ENCODE data around the gene VDR.
A peak's percentile ranks its signal among the peaks of the same experiment; 100 is the strongest.

VDR gene

DNA sequence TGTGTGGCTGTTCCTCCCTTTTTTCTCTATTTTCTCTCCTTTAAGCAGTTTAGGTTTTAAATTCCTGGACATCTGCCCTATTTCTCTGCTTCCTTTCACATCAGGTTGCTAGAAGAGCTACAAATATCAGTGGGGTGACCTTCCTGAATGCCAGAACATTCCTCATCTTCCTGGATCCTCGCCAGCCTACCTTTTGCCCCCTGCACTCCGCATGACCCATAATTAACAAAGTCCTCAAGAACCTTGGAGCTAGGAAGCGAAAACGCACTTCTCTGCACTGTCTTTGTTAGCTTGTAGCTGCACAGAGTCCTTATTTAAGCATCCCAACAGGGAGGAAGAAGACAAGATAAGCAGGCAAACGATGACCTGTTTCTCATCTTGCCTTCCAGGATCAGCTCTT, 30.5 kb downstream of the VDR start:
- Histone ChIP-seq H3K36me3 (no peaks in the 10 kb centered on the region), H3K9me3 (no peaks in the 10 kb centered on the region), H3K27ac (no peak overlapping the region), H3K4me3 (no peak overlapping the region), H3K4me1 (peaks cover 0 to 16% (median 13%) of the 10 kb centered on the region in 4 donors), H3K27me3 (no peaks in the 10 kb centered on the region)
- intact Hi-C loops (cut with DNase I; ENCODE audit: low total_unique reads): no loop called here
- peak in 1 of 2 donors; percentile 10 for DNase-seq
- TF ChIP-seq, protein P1, sequence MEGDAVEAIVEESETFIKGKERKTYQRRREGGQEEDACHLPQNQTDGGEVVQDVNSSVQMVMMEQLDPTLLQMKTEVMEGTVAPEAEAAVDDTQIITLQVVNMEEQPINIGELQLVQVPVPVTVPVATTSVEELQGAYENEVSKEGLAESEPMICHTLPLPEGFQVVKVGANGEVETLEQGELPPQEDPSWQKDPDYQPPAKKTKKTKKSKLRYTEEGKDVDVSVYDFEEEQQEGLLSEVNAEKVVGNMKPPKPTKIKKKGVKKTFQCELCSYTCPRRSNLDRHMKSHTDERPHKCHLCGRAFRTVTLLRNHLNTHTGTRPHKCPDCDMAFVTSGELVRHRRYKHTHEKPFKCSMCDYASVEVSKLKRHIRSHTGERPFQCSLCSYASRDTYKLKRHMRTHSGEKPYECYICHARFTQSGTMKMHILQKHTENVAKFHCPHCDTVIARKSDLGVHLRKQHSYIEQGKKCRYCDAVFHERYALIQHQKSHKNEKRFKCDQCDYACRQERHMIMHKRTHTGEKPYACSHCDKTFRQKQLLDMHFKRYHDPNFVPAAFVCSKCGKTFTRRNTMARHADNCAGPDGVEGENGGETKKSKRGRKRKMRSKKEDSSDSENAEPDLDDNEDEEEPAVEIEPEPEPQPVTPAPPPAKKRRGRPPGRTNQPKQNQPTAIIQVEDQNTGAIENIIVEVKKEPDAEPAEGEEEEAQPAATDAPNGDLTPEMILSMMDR (IDR thresholded peaks at IDR 0.05): no peak

DNA sequence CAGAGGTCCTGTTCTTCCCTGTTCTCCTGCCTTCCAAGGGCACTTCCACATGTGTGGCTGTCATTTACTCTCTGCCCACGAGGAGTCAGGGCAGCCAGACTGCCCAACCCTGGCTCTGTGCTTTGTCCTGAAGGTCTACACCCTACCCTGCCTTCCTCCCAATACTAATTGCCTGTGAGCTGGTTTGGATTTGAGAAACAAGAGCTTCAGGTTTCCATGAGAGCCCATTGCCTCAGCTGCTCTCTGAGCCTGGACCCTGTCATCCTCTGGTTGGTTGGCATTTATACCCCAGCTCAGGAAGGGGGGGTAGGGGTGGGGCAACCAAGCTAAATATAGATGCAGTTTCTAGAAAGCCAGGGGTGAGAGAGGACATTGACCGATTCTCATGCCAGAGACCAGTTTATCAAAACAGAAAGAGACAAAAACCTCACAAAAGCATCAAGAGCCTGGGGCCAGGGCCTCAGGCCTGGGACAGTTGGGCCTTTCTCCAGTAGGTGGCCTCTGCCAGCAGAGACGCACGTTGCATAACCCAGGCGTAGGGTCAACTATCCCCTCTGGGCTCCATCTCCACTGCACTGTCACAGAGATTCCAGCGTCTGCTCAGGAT, 34.5 kb downstream of the VDR start:
- TF ChIP-seq, protein P1 (IDR thresholded peaks at IDR 0.05): peak in 1 of 2 experiments; percentile 23
- Histone ChIP-seq H3K27ac (peak overlapping the region in 1 of 2 donors; percentile 2), H3K36me3 (no peaks in the 10 kb centered on the region), H3K27me3 (no peaks in the 10 kb centered on the region), H3K9me3 (no peaks in the 10 kb centered on the region), H3K4me3 (no peak overlapping the region), H3K4me1 (peaks cover 0 to 25% (median 20%) of the 10 kb centered on the region in 4 donors)
- DNase-seq: peak; percentile 65 to 79
- intact Hi-C loops (cut with DNase I; ENCODE audit: low total_unique reads): no loop called here

DNA sequence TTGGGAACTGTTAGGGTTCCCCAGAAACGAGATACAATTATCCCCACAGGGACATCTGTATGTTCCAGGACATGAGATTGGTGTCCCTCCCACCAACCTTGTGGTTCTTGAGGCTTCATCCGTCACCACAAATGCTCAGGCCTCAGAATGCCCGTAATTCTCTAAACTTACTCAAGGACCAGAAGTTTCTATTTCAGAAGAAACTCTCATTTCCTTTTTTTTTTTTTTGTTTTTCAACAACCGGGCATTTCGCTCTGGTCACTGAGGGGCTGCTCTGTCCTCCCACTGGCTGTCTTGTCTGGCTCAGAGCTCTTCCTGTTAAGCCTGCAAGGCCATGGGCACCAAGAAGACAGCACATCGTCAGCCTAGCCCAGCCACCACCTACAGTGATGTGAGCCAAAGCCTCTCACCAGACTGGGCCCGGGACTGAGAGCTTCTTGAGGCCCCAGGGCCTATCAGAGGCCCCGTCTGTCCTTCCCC, 36.2 kb downstream of the VDR start:
- H3K4me3 ChIP-seq: no peak overlapping the region
- intact Hi-C loops (cut with DNase I; ENCODE audit: low total_unique reads): loop anchor here (5.0 kb wide), 1 partner anchor 64 kb away; no protein-coding TSS in a partner anchor
- H3K36me3 ChIP-seq: peaks cover 0 to 12% (median 0%) of the 10 kb centered on the region in 3 donors
- TF ChIP-seq, protein P1 (IDR thresholded peaks at IDR 0.05): no peak
- peak in 1 of 2 donors; percentile 17 for DNase-seq
- no peak overlapping the region for H3K27ac ChIP-seq
- H3K9me3 ChIP-seq: no peaks in the 10 kb centered on the region
- H3K27me3 ChIP-seq: no peaks in the 10 kb centered on the region
- H3K4me1 ChIP-seq: peaks cover 0 to 25% (median 20%) of the 10 kb centered on the region in 4 donors

DNA sequence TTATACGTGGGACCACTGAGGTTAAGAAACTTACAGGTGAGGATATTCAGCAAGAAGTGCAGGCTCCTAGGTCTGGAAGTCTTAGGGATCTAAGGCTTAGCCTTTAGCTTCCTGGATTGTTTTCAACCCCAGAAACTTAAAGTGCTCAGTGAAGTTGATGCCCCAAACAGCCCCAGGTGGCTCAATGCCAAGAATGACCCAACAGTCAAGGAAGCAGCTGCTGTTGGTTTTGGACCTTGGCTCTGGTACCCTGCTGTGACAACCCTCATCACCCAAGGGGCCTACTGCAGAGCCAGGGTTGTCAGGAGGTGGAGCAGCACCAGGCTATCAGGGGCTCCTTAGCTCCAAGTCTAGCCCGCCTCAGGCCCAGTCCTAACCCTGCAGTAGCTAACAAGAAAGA, 36.8 kb downstream of the VDR start:
- Histone ChIP-seq H3K9me3 (no peaks in the 10 kb centered on the region), H3K4me1 (peaks cover 0 to 25% (median 20%) of the 10 kb centered on the region in 4 donors), H3K27me3 (no peaks in the 10 kb centered on the region), H3K27ac (no peak overlapping the region), H3K4me3 (no peak overlapping the region), H3K36me3 (peaks cover 0 to 12% (median 0%) of the 10 kb centered on the region in 3 donors)
- intact Hi-C loops (cut with DNase I; ENCODE audit: low total_unique reads): loop anchor here (5.0 kb wide), 1 partner anchor 64 kb away; no protein-coding TSS in a partner anchor
- TF ChIP-seq, protein P1 (IDR thresholded peaks at IDR 0.05): no peak
- peak in 1 of 2 donors; percentile 22 for DNase-seq

DNA sequence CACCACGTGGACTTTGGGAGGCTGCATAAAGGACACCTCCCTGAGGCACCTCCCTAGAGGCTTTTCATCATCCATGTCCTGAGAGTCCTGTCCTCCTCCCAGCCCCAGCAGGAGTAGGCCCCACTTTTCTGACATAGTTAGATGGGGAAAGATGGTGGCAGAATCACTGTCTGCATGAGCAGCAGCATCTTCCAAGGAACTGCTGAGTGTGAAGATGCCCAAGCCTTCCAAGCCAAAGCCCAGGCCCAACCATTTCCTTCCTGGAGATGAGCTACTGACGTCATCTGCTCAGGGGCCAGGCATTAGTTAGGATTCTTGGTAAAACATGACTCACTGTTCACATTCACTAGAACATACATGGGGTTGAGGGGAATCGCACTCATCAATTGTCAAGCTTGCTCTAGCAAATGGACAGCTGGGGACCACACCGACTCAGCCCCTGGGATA, 37.3 kb downstream of the VDR start:
- Histone ChIP-seq H3K4me1 (peaks cover 0 to 25% (median 20%) of the 10 kb centered on the region in 4 donors), H3K4me3 (no peak overlapping the region), H3K27ac (no peak overlapping the region), H3K27me3 (no peaks in the 10 kb centered on the region), H3K9me3 (no peaks in the 10 kb centered on the region), H3K36me3 (peaks cover 0 to 12% (median 0%) of the 10 kb centered on the region in 3 donors)
- DNase-seq: no peak
- intact Hi-C loops (cut with DNase I; ENCODE audit: low total_unique reads): loop anchor here (5.0 kb wide), 1 partner anchor 65 kb away; no protein-coding TSS in a partner anchor
- TF ChIP-seq, protein P1 (IDR thresholded peaks at IDR 0.05): no peak
